Measurements from ENCODE around the gene EIF2S2.
"Not testable (repeated sequence)": the region's sequence is repeated elsewhere in the genome, so short reads cannot be mapped to it uniquely, and the experiment has no call there.

EIF2S2 gene

DNA sequence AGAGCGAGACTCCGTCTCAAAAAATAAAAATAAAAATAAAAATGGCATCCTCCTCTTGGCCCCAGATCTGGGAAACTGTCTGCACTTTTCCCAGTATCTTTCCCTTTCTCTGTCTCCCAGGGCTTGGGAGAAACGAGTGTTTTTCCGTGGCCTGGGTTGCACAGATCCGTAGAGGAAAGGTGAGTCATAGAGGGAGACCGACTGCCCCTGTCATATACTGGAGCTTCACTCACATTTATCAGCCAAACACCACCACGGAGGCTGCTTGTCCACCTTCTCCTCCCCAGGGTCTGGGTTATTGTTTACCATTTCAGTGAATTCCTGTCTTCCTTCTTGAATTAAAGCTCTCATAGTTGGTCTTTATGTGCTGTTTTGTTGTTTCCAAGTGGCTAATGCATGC lies 31.9 kb upstream of the EIF2S2 start:
- TF ChIP-seq, protein P1, sequence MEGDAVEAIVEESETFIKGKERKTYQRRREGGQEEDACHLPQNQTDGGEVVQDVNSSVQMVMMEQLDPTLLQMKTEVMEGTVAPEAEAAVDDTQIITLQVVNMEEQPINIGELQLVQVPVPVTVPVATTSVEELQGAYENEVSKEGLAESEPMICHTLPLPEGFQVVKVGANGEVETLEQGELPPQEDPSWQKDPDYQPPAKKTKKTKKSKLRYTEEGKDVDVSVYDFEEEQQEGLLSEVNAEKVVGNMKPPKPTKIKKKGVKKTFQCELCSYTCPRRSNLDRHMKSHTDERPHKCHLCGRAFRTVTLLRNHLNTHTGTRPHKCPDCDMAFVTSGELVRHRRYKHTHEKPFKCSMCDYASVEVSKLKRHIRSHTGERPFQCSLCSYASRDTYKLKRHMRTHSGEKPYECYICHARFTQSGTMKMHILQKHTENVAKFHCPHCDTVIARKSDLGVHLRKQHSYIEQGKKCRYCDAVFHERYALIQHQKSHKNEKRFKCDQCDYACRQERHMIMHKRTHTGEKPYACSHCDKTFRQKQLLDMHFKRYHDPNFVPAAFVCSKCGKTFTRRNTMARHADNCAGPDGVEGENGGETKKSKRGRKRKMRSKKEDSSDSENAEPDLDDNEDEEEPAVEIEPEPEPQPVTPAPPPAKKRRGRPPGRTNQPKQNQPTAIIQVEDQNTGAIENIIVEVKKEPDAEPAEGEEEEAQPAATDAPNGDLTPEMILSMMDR (IDR thresholded peaks at IDR 0.05; ENCODE audit: extremely low read depth, insufficient read depth, missing control alignments) = no peak
- DNase-seq (ENCODE audit: low spot score) = no peak
- in situ Hi-C loops (cut with MboI; ENCODE audit: low pct_unique_long_range_greater_than_20kb, low sequenced_read_pairs, unreplicated experiment) = no loop called here

DNA sequence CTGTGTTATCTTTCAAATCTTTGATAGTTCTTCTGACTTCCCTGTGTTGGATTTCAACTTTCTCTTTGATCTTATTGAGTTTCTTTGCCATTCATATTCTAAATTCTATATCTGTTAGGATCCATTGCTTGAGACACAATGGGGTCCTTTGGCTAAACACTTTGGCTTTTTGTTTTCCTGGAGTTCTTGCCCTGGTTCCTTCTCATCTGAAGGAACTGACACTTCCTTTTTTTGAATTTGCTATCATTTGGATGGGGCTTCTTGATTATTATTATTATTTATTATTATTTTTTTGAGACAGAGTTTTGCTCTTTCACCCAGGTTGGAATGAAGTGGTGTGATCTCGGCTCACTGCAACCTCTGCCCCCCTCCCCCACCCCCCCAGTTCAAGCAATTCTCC lies 30.1 kb upstream of the EIF2S2 start:
- in situ Hi-C loops (cut with MboI; ENCODE audit: low pct_unique_long_range_greater_than_20kb, low sequenced_read_pairs, unreplicated experiment) = no loop called here
- DNase-seq (ENCODE audit: low spot score) = no peak
- TF ChIP-seq, protein P1 (IDR thresholded peaks at IDR 0.05; ENCODE audit: extremely low read depth, insufficient read depth, missing control alignments) = no peak

DNA sequence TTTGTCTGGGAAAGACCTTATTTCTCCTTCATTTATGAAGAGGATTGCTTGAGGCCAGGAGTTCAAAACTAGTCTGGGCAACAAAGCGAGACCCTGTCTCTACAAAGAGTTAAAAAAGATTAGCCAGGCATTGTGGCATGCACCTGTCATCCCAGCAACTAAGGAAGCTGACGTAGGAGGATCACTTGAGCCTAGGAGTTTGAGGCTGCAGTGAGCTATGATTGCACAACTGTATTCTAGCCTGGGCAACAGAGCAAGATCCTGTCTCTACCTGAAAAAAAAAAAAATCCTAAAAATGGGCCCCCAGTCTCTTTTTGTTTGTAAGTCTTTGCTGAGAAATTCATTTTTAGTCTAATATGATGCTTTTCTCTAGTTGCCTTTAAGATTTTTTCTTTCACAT lies 29.2 kb upstream of the EIF2S2 start:
- TF ChIP-seq, protein P1 (IDR thresholded peaks at IDR 0.05; ENCODE audit: extremely low read depth, insufficient read depth, missing control alignments) = no peak
- in situ Hi-C loops (cut with MboI; ENCODE audit: low pct_unique_long_range_greater_than_20kb, low sequenced_read_pairs, unreplicated experiment) = no loop called here
- DNase-seq (ENCODE audit: low spot score) = no peak

DNA sequence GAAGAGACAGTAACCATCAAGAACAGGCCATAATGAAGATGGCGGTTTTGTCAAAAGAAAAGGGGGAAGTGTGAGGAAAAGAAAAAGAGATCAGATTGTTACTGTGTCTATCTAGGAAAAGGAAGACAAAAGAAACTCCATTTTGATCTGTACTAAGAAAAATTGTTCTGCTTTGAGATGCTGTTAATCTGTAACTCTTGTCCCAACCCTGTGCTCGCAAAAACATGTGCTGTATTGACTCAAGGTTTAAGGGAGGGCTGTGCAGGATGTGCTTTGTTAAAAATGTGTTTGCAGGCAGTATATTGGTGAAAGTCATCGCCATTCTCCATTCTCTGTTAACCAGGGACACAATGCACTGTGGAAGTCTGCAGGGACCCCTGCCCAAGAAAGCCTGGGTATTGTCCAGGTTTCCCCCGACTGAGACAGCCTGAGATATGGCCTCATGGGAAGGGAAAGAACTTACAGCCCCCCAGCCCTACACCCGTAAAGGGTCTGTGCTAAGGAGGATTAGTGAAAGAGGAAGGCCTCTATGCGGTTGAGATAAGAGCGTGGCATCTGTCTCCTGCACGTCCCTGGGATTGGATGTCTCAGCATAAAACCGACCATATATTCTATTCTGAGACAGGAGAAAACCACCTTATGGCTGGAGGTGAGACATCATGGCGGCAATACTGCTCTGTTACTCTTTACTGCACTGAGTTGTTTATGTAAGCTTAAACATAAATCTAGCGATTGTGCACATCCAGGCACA lies 23.7 kb upstream of the EIF2S2 start:
- in situ Hi-C loops (cut with MboI; ENCODE audit: low pct_unique_long_range_greater_than_20kb, low sequenced_read_pairs, unreplicated experiment); DNase-seq (ENCODE audit: low spot score): not testable (repeated sequence)

DNA sequence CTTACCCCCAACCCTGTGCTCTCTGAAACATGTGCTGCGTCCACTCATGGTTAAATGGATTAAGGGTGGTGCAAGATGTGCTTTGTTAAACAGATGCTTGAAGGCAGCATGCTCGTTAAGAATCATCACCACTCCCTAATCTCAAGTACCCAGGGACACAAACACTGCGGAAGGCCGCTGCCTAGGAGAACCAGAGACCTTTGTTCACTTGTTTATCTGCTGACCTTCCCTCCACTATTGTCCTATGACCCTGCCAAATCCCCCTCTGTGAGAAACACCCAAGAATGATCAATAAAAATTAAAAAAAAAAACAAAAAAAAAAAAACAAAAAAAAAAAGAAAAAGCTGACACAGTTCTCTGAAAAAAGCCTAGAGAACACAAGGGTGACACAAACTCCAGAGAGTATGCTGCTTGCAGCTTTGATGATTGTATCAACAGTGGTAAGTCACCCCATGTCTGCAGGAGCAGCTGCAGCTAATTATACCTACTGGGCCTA lies 21.4 kb upstream of the EIF2S2 start:
- in situ Hi-C loops (cut with MboI; ENCODE audit: low pct_unique_long_range_greater_than_20kb, low sequenced_read_pairs, unreplicated experiment); DNase-seq (ENCODE audit: low spot score): not testable (repeated sequence)

DNA sequence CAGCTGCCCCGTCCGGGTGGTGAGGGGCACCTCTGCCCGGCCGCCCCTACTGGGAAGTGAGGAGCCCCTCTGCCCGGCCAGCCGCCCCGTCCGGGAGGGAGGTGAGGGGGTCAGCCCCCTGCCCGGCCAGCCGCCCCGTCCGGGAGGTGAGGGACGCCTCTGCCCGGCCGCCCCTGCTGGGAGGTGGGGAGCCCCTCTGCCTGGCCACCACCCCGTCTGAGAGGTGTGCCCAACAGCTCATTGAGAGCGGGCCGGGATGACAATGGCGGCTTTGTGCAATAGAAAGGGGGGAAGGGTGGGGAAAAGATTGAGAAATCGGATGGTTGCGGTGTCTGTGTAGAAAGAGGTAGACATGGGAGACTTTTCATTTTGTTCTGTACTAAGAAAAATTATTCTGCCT lies 20.9 kb upstream of the EIF2S2 start:
- DNase-seq (ENCODE audit: low spot score); in situ Hi-C loops (cut with MboI; ENCODE audit: low pct_unique_long_range_greater_than_20kb, low sequenced_read_pairs, unreplicated experiment): not testable (repeated sequence)

DNA sequence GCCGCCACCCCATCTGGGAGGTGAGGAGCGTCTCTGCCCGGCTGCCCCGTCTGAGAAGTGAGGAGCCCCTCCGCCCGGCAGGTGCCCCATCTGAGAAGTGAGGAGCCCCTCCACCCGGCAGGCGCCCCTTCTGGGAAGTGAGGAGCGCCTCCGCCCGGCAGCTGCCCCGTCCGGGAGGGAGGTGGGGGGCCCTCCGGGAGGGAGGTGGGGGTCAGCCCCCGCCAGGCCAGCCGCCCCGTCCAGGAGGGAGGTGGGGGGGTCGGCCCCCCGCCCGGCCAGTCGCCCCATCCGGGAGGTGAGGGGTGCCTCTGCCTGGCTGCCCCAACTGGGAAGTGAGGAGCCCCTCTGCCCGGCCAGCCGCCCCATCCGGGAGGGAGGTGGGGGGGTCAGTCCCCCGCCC lies 20.4 kb upstream of the EIF2S2 start:
- DNase-seq (ENCODE audit: low spot score); in situ Hi-C loops (cut with MboI; ENCODE audit: low pct_unique_long_range_greater_than_20kb, low sequenced_read_pairs, unreplicated experiment): not testable (repeated sequence)

DNA sequence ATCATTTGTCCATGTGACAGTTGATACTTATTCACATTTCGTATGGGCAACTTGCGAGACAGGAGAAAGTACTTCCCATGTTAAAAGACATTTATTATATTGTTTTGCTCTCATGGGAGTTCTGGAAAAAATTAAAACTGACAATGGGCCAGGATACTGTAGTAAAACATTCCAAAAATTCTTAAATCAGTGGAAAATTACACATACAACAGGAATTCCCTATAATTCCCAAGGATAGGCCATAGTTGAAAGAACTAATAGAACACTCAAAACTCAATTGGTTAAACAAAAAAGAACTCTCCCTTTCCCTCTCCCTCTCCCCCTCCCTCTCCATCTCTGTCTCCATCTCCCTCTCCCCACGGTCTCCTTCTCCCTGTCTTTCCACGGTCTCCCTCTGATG lies 19.4 kb upstream of the EIF2S2 start:
- DNase-seq (ENCODE audit: low spot score) = no peak
- in situ Hi-C loops (cut with MboI; ENCODE audit: low pct_unique_long_range_greater_than_20kb, low sequenced_read_pairs, unreplicated experiment) = no loop called here
- TF ChIP-seq, protein P1 (IDR thresholded peaks at IDR 0.05; ENCODE audit: extremely low read depth, insufficient read depth, missing control alignments) = no peak
